Measurements from ENCODE around the gene RAB37. TPM values are rescaled to one million over a fixed set of nuclear protein-coding genes. Genes with fewer than 3 reads are reported as not detected.

The RAB37 gene
- total and polyA plus RNA-seq, 2 of the 13 experiments (the other 11 are each of a cell fraction or from before 2014, with no cell fraction given): 0.91 to 3.7 TPM

DNA sequence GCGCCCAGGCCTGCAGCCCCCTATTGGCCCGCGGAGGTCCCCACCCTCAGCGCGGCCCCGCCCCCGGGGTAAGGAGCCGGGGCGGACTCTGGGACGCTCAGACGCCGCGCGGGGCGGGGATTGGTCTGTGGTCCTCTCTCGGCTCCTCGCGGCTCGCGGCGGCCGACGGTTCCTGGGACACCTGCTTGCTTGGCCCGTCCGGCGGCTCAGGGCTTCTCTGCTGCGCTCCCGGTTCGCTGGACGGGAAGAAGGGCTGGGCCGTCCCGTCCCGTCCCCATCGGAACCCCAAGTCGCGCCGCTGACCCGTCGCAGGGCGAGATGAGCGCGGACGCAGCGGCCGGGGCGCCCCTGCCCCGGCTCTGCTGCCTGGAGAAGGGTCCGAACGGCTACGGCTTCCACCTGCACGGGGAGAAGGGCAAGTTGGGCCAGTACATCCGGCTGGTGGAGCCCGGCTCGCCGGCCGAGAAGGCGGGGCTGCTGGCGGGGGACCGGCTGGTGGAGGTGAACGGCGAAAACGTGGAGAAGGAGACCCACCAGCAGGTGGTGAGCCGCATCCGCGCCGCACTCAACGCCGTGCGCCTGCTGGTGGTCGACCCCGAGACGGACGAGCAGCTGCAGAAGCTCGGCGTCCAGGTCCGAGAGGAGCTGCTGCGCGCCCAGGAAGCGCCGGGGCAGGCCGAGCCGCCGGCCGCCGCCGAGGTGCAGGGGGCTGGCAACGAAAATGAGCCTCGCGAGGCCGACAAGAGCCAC is 11.6 kb downstream of the RAB37 start, which contains the start of gene NHERF1 (continued):
- TF ChIP-seq ISX (CRISPR knock-in tag; conservative IDR thresholded peaks at IDR 0.05) (peak; percentile 97), ZNF329 (CRISPR knock-in tag; IDR thresholded peaks at IDR 0.05; ENCODE audit: low read depth) (peak; percentile 31), NCOR1 (IDR thresholded peaks at IDR 0.05; ENCODE audit: borderline replicate concordance, low read length) (no peak; the same call in 1 of the 2 replicates), TGIF2 (CRISPR knock-in tag; IDR thresholded peaks at IDR 0.05) (peak; percentile 83; the same call in 1 of the 2 replicates), NR2F2 (IDR thresholded peaks at IDR 0.05; ENCODE audit: borderline replicate concordance, low read depth) (no peak; the same call in 1 of the 2 replicates), ZNF788 (CRISPR knock-in tag; IDR thresholded peaks at IDR 0.05; ENCODE audit: borderline replicate concordance) (peak; percentile 61; the same call in 1 of the 2 replicates), HNF4G (IDR thresholded peaks at IDR 0.05; ENCODE audit: borderline replicate concordance, low read depth, low read length) (peak; percentile 7; the same call in 1 of the 2 replicates), HNF4G (CRISPR knock-in tag; IDR thresholded peaks at IDR 0.05; ENCODE audit: borderline replicate concordance, low read depth) (no peak; the same call in 1 of the 2 replicates), MEF2D (CRISPR knock-in tag; IDR thresholded peaks at IDR 0.05) (peak; percentile 64; the same call in 1 of the 2 replicates), ZC3H4 (CRISPR knock-in tag; IDR thresholded peaks at IDR 0.05; ENCODE audit: borderline replicate concordance) (no peak), TBX3 (IDR thresholded peaks at IDR 0.05; ENCODE audit: borderline replicate concordance) (no peak; the same call in 1 of the 2 replicates), TAF15 (IDR thresholded peaks at IDR 0.05; ENCODE audit: low read depth, low read length, poor library complexity, severe bottlenecking) (no peak), RXRB (CRISPR knock-in tag; IDR thresholded peaks at IDR 0.05; ENCODE audit: borderline replicate concordance) (peak; percentile 41; the same call in 1 of the 2 replicates), CSRNP1 (CRISPR knock-in tag; IDR thresholded peaks at IDR 0.05) (no peak; the same call in 1 of the 2 replicates)
- TF ChIP-seq, protein P1, sequence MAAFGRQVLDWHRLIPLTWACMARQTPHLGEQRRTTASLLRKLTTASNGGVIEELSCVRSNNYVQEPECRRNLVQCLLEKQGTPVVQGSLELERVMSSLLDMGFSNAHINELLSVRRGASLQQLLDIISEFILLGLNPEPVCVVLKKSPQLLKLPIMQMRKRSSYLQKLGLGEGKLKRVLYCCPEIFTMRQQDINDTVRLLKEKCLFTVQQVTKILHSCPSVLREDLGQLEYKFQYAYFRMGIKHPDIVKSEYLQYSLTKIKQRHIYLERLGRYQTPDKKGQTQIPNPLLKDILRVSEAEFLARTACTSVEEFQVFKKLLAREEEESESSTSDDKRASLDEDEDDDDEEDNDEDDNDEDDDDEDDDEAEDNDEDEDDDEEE (CRISPR knock-in tag; IDR thresholded peaks at IDR 0.05): peak; percentile 98
- TF ChIP-seq, protein P2, sequence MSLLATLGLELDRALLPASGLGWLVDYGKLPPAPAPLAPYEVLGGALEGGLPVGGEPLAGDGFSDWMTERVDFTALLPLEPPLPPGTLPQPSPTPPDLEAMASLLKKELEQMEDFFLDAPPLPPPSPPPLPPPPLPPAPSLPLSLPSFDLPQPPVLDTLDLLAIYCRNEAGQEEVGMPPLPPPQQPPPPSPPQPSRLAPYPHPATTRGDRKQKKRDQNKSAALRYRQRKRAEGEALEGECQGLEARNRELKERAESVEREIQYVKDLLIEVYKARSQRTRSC (CRISPR knock-in tag; IDR thresholded peaks at IDR 0.05; ENCODE audit: low read depth): 0 out of 2 replicates have a peak, but pooled peaks have one; percentile 68
- TF ChIP-seq, protein P3, sequence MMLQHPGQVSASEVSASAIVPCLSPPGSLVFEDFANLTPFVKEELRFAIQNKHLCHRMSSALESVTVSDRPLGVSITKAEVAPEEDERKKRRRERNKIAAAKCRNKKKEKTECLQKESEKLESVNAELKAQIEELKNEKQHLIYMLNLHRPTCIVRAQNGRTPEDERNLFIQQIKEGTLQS (CRISPR knock-in tag; IDR thresholded peaks at IDR 0.05): peak; percentile 58; the same call in 1 of the 2 replicates
- TF ChIP-seq, protein P4, sequence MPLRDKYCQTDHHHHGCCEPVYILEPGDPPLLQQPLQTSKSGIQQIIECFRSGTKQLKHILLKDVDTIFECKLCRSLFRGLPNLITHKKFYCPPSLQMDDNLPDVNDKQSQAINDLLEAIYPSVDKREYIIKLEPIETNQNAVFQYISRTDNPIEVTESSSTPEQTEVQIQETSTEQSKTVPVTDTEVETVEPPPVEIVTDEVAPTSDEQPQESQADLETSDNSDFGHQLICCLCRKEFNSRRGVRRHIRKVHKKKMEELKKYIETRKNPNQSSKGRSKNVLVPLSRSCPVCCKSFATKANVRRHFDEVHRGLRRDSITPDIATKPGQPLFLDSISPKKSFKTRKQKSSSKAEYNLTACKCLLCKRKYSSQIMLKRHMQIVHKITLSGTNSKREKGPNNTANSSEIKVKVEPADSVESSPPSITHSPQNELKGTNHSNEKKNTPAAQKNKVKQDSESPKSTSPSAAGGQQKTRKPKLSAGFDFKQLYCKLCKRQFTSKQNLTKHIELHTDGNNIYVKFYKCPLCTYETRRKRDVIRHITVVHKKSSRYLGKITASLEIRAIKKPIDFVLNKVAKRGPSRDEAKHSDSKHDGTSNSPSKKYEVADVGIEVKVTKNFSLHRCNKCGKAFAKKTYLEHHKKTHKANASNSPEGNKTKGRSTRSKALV (CRISPR knock-in tag; IDR thresholded peaks at IDR 0.05): peak; percentile 92
- TF ChIP-seq, protein P5, sequence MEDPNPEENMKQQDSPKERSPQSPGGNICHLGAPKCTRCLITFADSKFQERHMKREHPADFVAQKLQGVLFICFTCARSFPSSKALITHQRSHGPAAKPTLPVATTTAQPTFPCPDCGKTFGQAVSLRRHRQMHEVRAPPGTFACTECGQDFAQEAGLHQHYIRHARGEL (CRISPR knock-in tag; IDR thresholded peaks at IDR 0.05): peak; percentile 95
- TF ChIP-seq, protein P6, sequence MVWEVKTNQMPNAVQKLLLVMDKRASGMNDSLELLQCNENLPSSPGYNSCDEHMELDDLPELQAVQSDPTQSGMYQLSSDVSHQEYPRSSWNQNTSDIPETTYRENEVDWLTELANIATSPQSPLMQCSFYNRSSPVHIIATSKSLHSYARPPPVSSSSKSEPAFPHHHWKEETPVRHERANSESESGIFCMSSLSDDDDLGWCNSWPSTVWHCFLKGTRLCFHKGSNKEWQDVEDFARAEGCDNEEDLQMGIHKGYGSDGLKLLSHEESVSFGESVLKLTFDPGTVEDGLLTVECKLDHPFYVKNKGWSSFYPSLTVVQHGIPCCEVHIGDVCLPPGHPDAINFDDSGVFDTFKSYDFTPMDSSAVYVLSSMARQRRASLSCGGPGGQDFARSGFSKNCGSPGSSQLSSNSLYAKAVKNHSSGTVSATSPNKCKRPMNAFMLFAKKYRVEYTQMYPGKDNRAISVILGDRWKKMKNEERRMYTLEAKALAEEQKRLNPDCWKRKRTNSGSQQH (CRISPR knock-in tag; IDR thresholded peaks at IDR 0.05; ENCODE audit: low read depth): peak; percentile 87; the same call in 1 of the 2 replicates

Measured in HepG2 (cell line).